GM23248 (cell line): ENCODE measurements around the gene INPP1.

ENCODE experiments used
- EZH2 ChIP-seq: fragments of 200-600 bp; sonication (generic); IDR thresholded peaks from 2 replicates; pipeline ENCODE4 v1.6.1; 2018; ENCODE audit warnings: antibody characterized with exemption, mild to moderate bottlenecking; ENCODE audit not compliant: insufficient read depth, poor library complexity, severe bottlenecking
- EZH2phosphoT487 ChIP-seq: fragments of 200-600 bp; sonication (generic); IDR thresholded peaks from 2 replicates; pipeline ENCODE4 v1.6.1; 2018; ENCODE audit warnings: antibody characterized with exemption, moderate library complexity, mild to moderate bottlenecking, low read depth; ENCODE audit not compliant: insufficient read depth

DNA sequence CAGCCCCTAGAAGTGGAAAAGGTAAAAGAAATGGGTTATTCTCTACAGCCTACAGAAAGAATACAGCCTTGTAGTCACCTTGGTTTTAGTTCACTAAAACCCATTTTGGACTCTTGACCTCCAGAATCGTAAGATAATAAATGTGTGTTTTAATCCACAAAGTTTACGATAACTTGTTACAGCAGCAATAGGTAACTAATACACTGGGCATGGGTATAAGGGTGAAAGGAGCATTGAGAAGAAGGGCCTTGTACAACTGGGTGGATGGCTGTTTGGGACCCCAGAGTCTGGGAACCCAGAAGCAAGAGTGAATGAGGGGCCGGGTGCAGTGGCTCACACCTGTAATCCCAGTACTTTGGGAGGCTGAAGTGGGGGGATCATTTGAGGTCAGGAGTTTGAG lies 62.6 kb downstream of the INPP1 start:
- TF ChIP-seq EZH2, result no peak
- no peak for TF ChIP-seq EZH2phosphoT487
